Caco-2 (cell line): ENCODE results near the gene TICAM2. TPM values are rescaled to one million over a fixed set of nuclear protein-coding genes. Genes with fewer than 3 reads are reported as not detected.

Source experiments
- BruUV-seq: library from RNA; stranded (reverse); fragments of 400-500 nt; replicated peaks from 2 replicates; lab custom pipeline; 2021; lab: Mats Ljungman, UMichigan
- CTCF ChIA-PET: fragments of 300-600 bp; sonication (Branson Sonifier 250); formaldehyde crosslinking; loops from one replicate; lab custom pipeline; 2022; ENCODE audit warnings: antibody characterized with exemption; lab: Charles Lee
- POLR2A ChIA-PET: fragments of 300-600 bp; sonication (Branson Sonifier 250); formaldehyde crosslinking; loops from one replicate; lab custom pipeline; 2022; ENCODE audit warnings: antibody characterized with exemption; lab: Charles Lee
- DNase-seq, 2 experiments: peaks; one replicate each; pipeline versions ENCODE4 v3.0.0 to v3.0.0-alpha.2; 2020 to 2022
- H3K27me3 ChIP-seq: replicated peaks from 2 replicates; pipeline ENCODE4 v1.6.0; 2011; ENCODE audit warnings: low read length; ENCODE audit not compliant: control insufficient read depth, insufficient read depth
- H3K36me3 ChIP-seq: 2 replicates; pipeline ENCODE4 v1.5.1; 2011; ENCODE audit warnings: low read length; ENCODE audit not compliant: control insufficient read depth, insufficient read depth
- H3K4me1 ChIP-seq: fragments of 250-450 bp; sonication (Bioruptor Pico); 2 replicates; pipeline ENCODE4 v1.5.1; 2020; ENCODE audit warnings: mild to moderate bottlenecking
- H3K4me3 ChIP-seq: 2 replicates; pipeline ENCODE4 v1.5.1; 2011; ENCODE audit warnings: low read depth, mild to moderate bottlenecking, control low read depth, low read length
- H3K9me3 ChIP-seq: fragments of 250-450 bp; sonication (Bioruptor Pico); 2 replicates; pipeline ENCODE4 v1.5.1; 2020; ENCODE audit warnings: mild to moderate bottlenecking, moderate library complexity
- H3K27ac Mint-ChIP-seq: one replicate; pipeline ENCODE4 v1.8.0; 2022; ENCODE audit warnings: mixed read lengths; ENCODE audit not compliant: unreplicated experiment
- H3K27me3 Mint-ChIP-seq: one replicate; pipeline ENCODE4 v1.8.0; 2022; ENCODE audit warnings: mixed read lengths; ENCODE audit not compliant: insufficient read depth, unreplicated experiment
- H3K36me3 Mint-ChIP-seq: one replicate; pipeline ENCODE4 v1.8.0; 2022; ENCODE audit warnings: mild to moderate bottlenecking, mixed read lengths; ENCODE audit not compliant: insufficient read depth, unreplicated experiment
- H3K4me1 Mint-ChIP-seq: one replicate; pipeline ENCODE4 v1.8.0; 2022; ENCODE audit warnings: low read depth, mixed read lengths; ENCODE audit not compliant: unreplicated experiment
- H3K4me3 Mint-ChIP-seq: one replicate; pipeline ENCODE4 v1.8.0; 2022; ENCODE audit warnings: mild to moderate bottlenecking, moderate library complexity, mixed read lengths; ENCODE audit not compliant: unreplicated experiment
- H3K9me3 Mint-ChIP-seq: one replicate; pipeline ENCODE4 v1.8.0; 2022; ENCODE audit warnings: mixed read lengths; ENCODE audit not compliant: unreplicated experiment
- intact Hi-C: fragments of 100-400 bp; cut with micrococcal nuclease; formaldehyde crosslinking; loops from one replicate; pipeline ENCODE4 v1.10.0; 2022; ENCODE audit not compliant: unreplicated experiment
- total RNA-seq: library from RNA; stranded (reverse); gene quantifications from 2 replicates; pipeline ENCODE4 v1.2.3, GENCODE V29; 2022
- TF ChIP-seq, protein P1 (sequence below), 2 experiments: fragments of 200-600 bp in 1 of 2; IDR thresholded peaks; 1 replicate in 1 of 2; 2 replicates in 1 of 2; pipeline versions ENCODE4 v1.5.1 to v1.8.0; 2011 to 2022; ENCODE audit warnings: antibody characterized with exemption in 1 of 2, control low read depth in 1 of 2, inconsistent platforms in 1 of 2, low read depth in 1 of 2, low read length in 1 of 2, mild to moderate bottlenecking in 1 of 2, moderate library complexity in 1 of 2; ENCODE audit not compliant: insufficient read depth in 1 of 2, severe bottlenecking in 1 of 2, unreplicated experiment in 1 of 2

The TICAM2 gene
- total RNA-seq, 1 experiment from 2014 or later = 0.91 TPM

DNA sequence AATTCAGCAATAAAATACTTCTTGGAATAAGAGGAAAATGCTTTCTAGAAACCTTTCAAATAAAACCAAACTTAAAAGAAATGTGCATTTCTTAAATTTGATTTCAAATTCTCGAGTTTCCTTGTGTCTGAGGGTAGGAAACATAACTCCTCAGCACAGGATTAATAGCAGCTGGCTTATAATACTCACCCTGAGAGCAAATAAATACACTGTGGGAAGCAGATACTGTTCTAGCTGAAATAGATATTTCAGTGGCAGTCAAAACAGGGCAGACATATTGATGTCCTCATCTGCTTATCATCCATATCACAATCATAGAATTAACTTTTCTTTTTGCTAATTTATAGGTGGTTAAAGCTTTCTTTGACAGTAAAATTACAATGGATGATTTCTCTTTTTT lies 33.6 kb downstream of the TICAM2 start:
- TF ChIP-seq, protein P1, sequence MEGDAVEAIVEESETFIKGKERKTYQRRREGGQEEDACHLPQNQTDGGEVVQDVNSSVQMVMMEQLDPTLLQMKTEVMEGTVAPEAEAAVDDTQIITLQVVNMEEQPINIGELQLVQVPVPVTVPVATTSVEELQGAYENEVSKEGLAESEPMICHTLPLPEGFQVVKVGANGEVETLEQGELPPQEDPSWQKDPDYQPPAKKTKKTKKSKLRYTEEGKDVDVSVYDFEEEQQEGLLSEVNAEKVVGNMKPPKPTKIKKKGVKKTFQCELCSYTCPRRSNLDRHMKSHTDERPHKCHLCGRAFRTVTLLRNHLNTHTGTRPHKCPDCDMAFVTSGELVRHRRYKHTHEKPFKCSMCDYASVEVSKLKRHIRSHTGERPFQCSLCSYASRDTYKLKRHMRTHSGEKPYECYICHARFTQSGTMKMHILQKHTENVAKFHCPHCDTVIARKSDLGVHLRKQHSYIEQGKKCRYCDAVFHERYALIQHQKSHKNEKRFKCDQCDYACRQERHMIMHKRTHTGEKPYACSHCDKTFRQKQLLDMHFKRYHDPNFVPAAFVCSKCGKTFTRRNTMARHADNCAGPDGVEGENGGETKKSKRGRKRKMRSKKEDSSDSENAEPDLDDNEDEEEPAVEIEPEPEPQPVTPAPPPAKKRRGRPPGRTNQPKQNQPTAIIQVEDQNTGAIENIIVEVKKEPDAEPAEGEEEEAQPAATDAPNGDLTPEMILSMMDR (IDR thresholded peaks at IDR 0.05; ENCODE audit: insufficient read depth in 1 of 2, low read depth in 1 of 2, low read length in 1 of 2, severe bottlenecking in 1 of 2, unreplicated experiment in 1 of 2) = no peak
- CTCF ChIA-PET = no interaction called here
- Mint-ChIP-seq H3K36me3 (no peaks in the 10 kb centered on the region), H3K27ac (no peak overlapping the region), H3K4me3 (no peak overlapping the region), H3K9me3 (no peaks in the 10 kb centered on the region), H3K27me3 (peaks cover 5% of the 10 kb centered on the region), H3K4me1 (no peaks in the 10 kb centered on the region)
- Histone ChIP-seq H3K27me3 (no peaks in the 10 kb centered on the region), H3K4me1 (no peaks in the 10 kb centered on the region), H3K36me3 (no peaks in the 10 kb centered on the region), H3K9me3 (no peaks in the 10 kb centered on the region), H3K4me3 (no peak overlapping the region)
- no peak for DNase-seq
- intact Hi-C loops = no loop called here
- BruUV-seq = no TSS peak
- POLR2A ChIA-PET = no interaction called here

DNA sequence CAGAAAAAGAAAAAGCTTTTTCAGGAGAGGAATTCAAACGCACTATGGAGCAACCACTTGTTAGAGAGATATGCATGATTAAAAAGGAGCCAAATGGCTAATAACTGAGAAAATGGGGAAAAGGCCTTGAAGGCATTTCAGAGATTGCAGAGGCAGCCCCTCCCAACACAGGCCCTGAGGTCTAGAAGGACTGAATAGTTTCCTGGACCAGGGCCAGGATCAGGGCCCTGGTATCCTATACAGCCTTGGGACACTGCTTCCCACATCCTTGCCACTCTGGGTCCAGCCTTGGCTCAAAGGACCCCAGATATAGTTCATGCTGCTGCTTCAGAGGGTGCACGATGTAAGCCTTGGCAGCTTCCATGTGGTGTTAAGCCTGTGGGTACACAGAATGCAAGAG lies 37.0 kb downstream of the TICAM2 start:
- Histone ChIP-seq H3K36me3 (no peaks in the 10 kb centered on the region), H3K27me3 (no peaks in the 10 kb centered on the region), H3K4me1 (no peaks in the 10 kb centered on the region), H3K4me3 (no peak overlapping the region), H3K9me3 (no peaks in the 10 kb centered on the region)
- POLR2A ChIA-PET = no interaction called here
- intact Hi-C loops = no loop called here
- no TSS peak for BruUV-seq
- Mint-ChIP-seq H3K27me3 (peaks cover 5% of the 10 kb centered on the region), H3K27ac (no peak overlapping the region), H3K4me1 (no peaks in the 10 kb centered on the region), H3K4me3 (no peak overlapping the region), H3K9me3 (no peaks in the 10 kb centered on the region), H3K36me3 (no peaks in the 10 kb centered on the region)
- TF ChIP-seq, protein P1 (IDR thresholded peaks at IDR 0.05; ENCODE audit: insufficient read depth in 1 of 2, low read depth in 1 of 2, low read length in 1 of 2, severe bottlenecking in 1 of 2, unreplicated experiment in 1 of 2) = no peak
- no peak for DNase-seq
- CTCF ChIA-PET = interaction anchor here (1.4 kb wide), 1 partner anchor 9 kb away, joined by 7 read pairs; no protein-coding TSS in a partner anchor

DNA sequence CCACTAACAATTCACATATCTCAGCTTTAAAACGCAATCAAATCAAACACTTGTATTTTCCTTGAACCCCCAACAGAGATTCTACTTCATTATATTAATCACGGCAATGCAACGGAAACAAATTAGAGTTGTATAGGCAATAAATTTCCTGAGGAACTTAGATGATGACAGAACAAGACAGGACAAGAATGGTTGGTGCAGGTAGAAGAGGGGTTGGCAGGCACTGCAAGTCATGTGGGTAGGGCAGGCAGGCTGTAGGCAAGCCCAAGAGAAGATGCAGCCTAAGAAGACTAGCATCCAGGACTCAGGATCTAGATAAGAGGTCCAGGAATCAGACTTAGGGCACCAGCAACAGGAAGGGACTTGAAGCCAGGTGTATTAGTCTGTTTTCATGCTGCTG lies 41.1 kb downstream of the TICAM2 start:
- Histone ChIP-seq H3K9me3 (no peaks in the 10 kb centered on the region), H3K36me3 (no peaks in the 10 kb centered on the region), H3K4me1 (peaks cover 4% of the 10 kb centered on the region; the same call in 1 of the 2 replicates), H3K4me3 (no peak overlapping the region), H3K27me3 (no peaks in the 10 kb centered on the region)
- BruUV-seq = no TSS peak
- Mint-ChIP-seq H3K9me3 (no peaks in the 10 kb centered on the region), H3K4me3 (no peak overlapping the region), H3K27me3 (peaks cover 5% of the 10 kb centered on the region), H3K36me3 (no peaks in the 10 kb centered on the region), H3K27ac (no peak overlapping the region), H3K4me1 (peaks cover 6% of the 10 kb centered on the region)
- no peak for DNase-seq
- ChIA-PET POLR2A (no interaction called here), CTCF (no interaction called here)
- TF ChIP-seq, protein P1 (IDR thresholded peaks at IDR 0.05; ENCODE audit: insufficient read depth in 1 of 2, low read depth in 1 of 2, low read length in 1 of 2, severe bottlenecking in 1 of 2, unreplicated experiment in 1 of 2) = no peak
- intact Hi-C loops = no loop called here
